Activated effector memory CD4-positive, alpha-beta T cell treated with anti-CD3 and anti-CD28 coated beads, Interleukin-2, amount 50 U/mL, for 16 hours (primary cell): Measurements from ENCODE around the gene AKAP1.

ENCODE experiments used
- DNase-seq: peaks from one replicate; pipeline ENCODE4 v3.0.0-alpha.2; 2020

The AKAP1 gene

DNA sequence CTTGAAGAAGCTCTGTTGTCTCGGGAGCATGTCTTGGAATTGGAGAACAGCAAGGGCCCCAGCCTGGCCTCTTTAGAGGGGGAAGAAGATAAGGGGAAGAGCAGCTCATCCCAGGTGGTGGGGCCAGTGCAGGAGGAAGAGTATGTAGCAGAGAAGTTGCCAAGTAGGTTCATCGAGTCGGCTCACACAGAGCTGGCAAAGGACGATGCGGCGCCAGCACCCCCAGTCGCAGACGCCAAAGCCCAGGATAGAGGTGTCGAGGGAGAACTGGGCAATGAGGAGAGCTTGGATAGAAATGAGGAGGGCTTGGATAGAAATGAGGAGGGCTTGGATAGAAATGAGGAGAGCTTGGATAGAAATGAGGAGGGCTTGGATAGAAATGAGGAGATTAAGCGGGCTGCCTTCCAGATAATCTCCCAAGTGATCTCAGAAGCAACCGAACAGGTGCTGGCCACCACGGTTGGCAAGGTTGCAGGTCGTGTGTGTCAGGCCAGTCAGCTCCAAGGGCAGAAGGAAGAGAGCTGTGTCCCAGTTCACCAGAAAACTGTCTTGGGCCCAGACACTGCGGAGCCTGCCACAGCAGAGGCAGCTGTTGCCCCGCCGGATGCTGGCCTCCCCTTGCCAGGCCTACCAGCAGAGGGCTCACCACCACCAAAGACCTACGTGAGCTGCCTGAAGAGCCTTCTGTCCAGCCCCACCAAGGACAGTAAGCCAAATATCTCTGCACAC is 21.2 kb downstream of the AKAP1 start:
- no peak for DNase-seq

- DNase-seq, result no peak
These were observed 21.9 kb downstream of the AKAP1 start for GRCh38 chr17:57106836-57107497.

DNA sequence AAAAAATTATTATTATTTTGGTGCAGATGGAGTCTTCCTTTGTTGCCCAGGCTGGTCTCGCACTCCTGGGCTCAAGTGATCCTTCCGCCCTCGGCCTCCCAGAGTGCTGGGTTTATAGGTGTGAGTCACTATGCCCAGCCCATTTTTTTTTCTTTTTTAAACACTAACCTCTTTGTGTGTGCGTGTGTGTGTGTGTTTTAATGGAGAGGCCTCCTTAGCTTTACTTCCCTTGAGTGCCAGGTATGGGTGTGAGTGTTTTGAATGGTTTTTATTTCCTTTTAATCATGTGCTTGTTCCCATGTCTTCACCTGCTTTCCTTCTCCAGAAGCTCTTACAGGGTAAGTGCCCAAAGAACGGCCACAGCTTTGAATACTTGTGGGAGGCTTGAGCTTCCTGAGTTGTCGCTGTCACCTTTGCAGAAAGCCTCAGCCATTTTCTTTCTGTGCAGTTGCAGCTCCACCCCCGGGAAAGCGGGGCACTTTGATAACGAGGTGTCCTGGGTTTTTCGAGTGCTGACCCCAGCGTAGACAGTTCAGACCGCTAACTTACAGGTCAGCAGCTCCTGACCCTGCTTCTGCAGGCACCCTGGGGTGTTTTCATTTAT is 22.6 kb downstream of the AKAP1 start:
- DNase-seq, result no peak

DNA sequence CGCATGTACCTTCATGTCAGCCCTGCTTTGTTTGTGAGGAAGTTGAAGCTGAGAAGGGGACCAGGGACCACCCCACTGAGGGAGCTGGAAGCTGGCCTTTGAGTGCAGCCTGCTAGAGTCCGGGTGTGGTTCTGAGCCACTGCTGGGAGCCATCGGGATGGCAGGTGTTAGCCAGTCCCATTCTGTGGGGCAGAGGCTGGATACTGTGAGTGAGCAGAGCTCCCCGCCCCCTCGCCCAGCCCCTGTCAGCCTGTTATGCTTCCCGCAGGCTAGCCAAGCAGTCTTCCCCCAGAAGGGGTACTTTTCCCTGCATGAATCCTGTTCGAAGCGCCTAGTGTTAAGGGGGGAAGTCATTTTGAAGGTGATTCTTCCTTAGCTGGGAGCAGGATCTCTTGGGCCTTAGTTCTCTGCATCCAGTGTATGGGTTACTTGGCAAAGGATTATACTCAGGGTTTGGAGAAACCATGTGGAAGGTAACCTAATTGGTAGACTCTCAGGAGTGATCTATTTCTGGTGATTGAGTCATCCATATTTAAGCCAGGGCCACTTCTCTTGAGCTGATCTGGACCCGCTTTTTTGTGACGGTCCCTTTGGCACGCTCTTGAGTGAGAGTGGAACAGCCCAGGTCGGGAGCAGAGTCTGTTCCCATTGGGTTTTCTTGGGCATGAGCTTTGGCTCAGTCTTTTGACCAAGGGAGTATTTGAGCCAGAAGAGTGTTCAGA is 23.8 kb downstream of the AKAP1 start:
- DNase-seq, result no peak

- DNase-seq, result no peak
These were observed 24.5 kb downstream of the AKAP1 start for GRCh38 chr17:57109393-57110151.

- DNase-seq, result no peak
These were observed 25.1 kb downstream of the AKAP1 start for GRCh38 chr17:57110152-57110542.

DNA sequence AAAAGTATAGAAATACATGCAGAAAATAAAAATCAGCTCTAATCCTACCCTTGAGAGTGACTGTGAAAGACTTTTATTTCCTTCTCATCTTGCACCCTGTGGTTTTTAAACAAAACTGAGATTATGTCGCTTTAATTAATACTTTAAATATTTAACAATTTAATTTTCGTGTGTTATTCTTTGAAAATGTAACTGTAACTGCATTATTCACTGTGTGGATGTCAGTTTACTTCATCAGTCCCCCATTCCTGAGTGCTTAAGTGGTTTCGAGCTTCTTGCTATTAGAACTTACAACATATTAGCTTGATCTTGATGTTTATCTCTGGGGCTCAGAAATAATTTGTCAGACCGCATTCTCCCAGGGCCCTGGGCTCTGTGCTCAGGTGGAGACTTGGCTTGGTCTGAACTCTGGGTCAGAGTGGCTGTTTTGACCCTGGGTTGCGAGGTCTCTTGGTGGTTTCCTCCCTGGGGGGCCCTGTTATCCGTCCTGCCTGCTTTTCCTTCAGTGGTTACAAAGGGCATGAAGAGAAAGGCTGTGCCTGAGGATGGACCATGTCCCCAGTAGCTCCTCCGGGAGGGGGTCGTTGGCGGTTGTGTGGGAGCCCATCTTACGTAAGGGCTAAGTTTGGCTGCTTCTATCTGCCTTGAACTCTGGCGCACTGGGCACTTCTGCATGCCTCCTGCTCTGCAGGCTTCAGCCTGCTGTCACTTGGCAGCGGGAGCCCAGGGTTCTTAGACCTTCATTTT is 25.7 kb downstream of the AKAP1 start:
- DNase-seq, result no peak

- no peak for DNase-seq
These were observed 26.3 kb downstream of the AKAP1 start for GRCh38 chr17:57111386-57111785.

DNA sequence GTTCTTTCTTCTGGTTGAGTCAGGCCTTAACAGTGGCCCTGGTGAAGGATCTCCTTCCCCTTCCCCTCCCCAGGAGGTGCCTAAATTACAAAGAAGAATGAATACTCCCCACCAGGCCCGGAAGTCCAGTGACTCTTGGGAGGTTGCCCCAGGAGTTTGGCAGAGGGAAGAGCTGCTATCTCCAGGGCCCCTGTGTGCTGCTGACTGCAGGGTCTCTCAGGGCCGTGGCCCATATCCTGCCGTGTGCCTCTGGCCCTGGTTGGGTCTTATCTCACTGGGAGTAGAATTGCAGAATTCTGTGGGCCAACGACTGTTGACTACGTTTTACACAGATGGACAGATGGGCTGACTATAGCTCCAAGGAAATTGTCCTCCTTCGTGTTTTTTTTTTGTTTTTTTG is 28.0 kb downstream of the AKAP1 start:
- DNase-seq, result no peak

DNA sequence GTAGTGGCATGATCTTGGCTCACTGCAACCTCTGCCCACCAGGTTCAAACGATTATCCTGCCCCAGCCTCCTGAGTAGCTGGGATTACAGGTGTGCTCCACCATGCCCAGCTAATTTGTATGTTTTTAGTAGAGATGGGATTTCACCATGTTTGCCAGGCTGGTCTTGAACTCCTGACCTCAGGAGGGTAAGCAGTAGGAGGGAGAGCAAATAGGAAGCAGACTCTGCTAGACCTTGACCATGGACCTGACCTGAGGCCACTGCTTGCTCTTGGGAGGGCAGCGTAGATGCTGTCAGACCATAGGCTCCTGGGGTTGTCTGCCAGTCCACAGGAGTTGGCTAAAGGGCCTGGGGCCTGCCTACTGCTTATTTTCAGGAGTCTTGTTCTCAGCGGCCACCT is 28.6 kb downstream of the AKAP1 start:
- no peak for DNase-seq

- peak; percentile 89 for DNase-seq
These were observed 29.1 kb downstream of the AKAP1 start for GRCh38 chr17:57114085-57114673.

GRCh38 chr17:57115377-57115776 is 30.3 kb downstream of the AKAP1 start:
- DNase-seq, result no peak

GRCh38 chr17:57115916-57116315 is 30.9 kb downstream of the AKAP1 start:
- DNase-seq, result no peak

DNA sequence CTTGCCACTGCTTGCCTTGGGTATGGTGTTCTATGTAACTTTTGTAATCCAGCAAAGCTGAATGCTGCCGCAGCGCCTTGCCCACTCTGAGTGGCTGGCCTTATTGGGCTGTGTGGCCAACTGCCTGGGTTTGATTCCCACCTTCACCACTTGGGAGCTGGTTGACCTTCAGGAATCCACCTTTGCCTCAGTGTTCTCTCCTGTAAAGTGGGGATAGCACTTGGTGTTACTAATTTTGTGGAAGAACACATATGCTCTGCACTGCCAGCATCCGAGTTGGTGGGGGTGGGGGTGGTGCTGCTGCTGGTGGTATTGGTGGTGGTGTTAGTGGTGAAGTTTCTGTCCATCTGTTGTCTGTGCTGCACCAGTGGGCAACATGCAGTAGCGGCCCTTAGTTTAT is 32.8 kb downstream of the AKAP1 start:
- DNase-seq, result no peak

DNA sequence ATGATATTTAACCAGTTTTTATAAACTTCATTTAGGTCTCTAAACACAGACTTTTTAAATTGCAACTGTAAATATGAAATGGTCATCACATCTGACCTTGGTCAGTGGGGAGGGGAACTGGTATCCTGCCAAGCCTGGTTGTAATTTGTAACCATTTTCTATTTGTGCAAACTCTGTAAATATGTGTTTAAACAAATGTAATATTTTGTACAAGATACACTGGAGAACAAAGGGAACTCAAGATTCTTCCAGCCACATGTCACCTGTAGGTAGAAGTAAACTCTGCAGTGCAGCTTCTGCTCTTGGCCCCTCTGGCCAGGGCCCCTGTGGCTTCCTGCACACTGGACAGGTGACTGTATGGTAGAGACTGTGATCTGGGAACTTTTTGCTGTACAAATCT is 35.8 kb downstream of the AKAP1 start:
- no peak for DNase-seq

GRCh38 chr17:57121308-57122042 is 36.4 kb downstream of the AKAP1 start:
- DNase-seq, result no peak

- DNase-seq, result no peak
These were observed 39.0 kb downstream of the AKAP1 start for GRCh38 chr17:57124053-57124452.

DNA sequence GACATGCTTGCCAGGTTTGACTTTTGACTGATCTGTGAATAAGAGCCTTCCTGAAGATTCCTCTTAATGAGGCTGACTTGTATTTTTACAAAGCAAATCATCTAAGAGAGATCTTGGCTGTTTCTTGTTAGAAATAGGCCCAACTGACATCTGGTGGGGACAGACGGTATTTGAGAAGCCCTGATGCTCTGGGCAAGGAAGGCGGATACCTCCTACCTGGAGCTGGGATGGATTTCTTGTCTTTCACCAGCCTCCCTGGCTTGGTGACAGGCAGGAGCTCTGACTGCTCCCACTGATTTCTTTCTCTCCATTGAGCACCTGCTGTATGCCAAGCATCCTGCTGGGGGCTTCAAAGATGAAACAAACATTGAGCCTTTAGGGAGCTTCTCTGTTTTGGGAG is 40.4 kb downstream of the AKAP1 start:
- no peak for DNase-seq

DNA sequence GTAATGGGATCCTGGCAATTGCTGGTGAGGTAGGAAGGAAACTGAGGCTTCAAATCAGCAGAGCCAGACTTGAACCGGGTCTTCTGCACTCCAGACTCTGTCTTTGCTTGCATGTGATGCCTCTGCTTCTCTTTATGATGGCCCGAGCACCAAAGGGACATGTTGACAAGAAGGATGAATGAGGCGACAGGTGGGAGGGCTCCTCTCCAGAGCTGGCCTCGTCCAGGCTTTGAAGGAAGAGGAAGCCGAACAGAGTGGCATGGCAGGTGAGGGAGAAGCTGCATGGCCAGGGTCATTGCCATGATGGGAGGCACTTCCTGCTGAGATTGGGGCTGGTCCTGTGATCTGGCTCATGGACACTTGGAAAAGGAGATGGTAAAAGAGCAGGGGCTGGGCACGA is 40.8 kb downstream of the AKAP1 start:
- no peak for DNase-seq

DNA sequence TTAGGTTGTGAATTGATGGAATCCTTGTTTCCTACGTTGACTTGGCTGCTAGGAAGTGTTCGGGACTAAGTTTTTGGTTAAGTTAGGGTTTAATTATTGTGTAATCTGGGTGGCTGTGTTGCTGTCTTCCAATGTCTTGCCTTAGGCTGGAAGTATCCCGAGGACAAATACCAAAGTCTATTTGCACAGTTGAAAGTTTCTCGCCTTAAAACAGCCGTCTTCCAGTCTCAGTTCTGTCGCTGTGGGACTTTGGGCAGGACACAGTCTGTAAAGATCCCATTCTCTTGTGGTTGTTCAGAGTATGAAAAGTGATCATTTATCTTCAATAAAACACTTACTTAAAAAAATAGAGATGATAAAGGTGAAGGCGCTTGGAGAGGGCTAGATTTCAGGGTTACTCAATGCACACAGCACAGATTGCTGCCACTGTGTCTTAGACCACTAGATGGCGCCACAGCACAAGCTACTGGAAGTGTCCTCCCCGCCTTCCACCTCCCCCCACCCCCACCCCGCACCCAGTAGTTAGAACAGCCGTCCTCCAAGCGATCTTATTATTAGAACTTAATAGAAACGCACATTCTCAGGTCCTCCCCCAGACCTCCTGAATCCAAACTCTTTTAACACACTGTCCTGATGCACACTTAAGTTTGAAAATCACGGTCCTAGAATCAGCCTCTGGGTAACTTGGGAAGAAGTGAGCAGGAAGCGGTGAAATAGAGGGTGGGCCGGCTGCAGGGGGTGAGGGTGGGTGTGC is 45.8 kb downstream of the AKAP1 start:
- DNase-seq, result peak; percentile 93
